PC-3 (cell line): ENCODE results near the gene PPP4R1.

Source experiments
- CTCF ChIP-seq: fragments of 300-600 bp; sonication (generic); conservative IDR thresholded peaks from 2 replicates; pipeline ENCODE4 v1.5.1; 2017; ENCODE audit warnings: antibody characterized with exemption, low read depth, mild to moderate bottlenecking, low read length
- EZH2phosphoT487 ChIP-seq: fragments of 300-600 bp; sonication (generic); IDR thresholded peaks from 2 replicates; pipeline ENCODE4 v1.6.1; 2018; ENCODE audit warnings: mild to moderate bottlenecking, antibody characterized with exemption, low read length, borderline replicate concordance

GRCh38 chr18:9604348-9604747 lies 10.0 kb downstream of the PPP4R1 start:
- TF ChIP-seq CTCF (no peak), EZH2phosphoT487 (no peak)
